ENCODE data around the gene VMAC.
"Not testable (repeated sequence)": the region's sequence is repeated elsewhere in the genome, so short reads cannot be mapped to it uniquely, and the experiment has no call there.

VMAC gene

GRCh38 chr19:5877882-5878281 is 26.8 kb upstream of the VMAC start:
- no peak for DNase-seq
- no peak for TF ChIP-seq POLR2A (IDR thresholded peaks at IDR 0.05; ENCODE audit: low read length)
- no peak for TF ChIP-seq GATA1 (IDR thresholded peaks at IDR 0.05; ENCODE audit: low read depth, low read length)

DNA sequence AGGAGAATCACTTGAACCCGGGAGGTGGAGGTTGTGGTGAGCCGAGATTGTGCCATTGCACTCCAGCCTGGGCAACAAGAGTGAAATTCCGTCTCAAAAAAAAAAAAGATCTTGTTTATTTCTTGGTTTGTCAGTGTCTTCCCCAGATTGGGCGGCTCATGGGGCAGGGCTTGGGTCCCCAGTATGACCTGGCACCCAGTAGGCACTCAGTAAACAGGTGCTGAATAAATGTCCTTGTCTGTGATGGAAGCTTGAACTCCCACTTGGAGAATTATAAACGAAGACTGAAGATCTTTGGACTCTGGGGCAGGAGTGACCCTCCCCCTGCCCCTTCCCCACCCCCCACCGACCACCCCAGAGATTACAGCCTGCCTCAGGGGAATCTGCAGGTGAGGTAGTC is 24.5 kb upstream of the VMAC start:
- no peak for DNase-seq
- TF ChIP-seq GATA1 (IDR thresholded peaks at IDR 0.05; ENCODE audit: low read depth, low read length) = no peak
- no peak for TF ChIP-seq POLR2A (IDR thresholded peaks at IDR 0.05; ENCODE audit: low read length)

- TF ChIP-seq POLR2A (IDR thresholded peaks at IDR 0.05; ENCODE audit: low read length) (no peak), GATA1 (IDR thresholded peaks at IDR 0.05; ENCODE audit: low read depth, low read length) (no peak)
- DNase-seq = no peak
These were observed 24.0 kb upstream of the VMAC start for GRCh38 chr19:5880604-5881078.

- DNase-seq = no peak
These were observed 23.0 kb upstream of the VMAC start for GRCh38 chr19:5881543-5882299.

GRCh38 chr19:5882421-5882968 is 22.2 kb upstream of the VMAC start:
- no peak for DNase-seq
- no peak for TF ChIP-seq GATA1 (IDR thresholded peaks at IDR 0.05; ENCODE audit: low read depth, low read length)
- TF ChIP-seq POLR2A (IDR thresholded peaks at IDR 0.05; ENCODE audit: low read length) = no peak

More at GRCh38 chr19:5881543-5882299, 23.0 kb upstream of the VMAC start:
- TF ChIP-seq GATA1 (IDR thresholded peaks at IDR 0.05; ENCODE audit: low read depth, low read length) = no peak
- no peak for TF ChIP-seq POLR2A (IDR thresholded peaks at IDR 0.05; ENCODE audit: low read length)

DNA sequence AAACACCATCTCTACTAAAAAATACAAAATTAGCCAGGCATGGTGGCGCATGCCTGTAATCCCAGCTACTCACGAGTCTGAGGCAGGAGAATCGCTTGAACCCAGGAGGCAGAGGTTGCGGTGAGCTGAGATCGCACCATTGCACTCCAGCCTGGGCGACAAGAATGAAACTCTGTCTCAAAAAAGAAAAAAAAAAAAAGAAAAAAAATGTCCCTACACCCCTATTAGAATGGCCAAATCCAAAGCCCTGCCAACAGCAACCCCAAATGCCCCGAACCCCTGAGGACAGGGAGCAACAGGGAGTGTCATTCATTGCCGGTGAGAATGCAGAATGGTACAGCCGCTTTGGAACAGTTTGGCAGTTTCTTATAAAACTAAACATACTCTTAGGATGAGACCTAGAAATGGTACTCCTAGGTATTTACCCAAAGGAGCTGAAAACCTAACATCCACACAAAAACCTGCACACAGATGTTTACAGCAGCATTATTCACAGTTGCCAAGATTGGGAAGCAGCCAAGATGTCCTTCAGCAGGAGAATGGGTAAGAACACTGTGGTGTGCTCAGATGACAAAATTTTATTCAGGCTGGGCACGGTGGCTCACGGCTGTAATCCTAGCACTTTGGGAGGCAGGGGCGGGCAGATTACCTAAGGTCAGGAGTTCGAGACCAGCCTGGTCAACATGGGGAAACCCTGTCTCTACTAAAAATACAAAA is 21.4 kb upstream of the VMAC start:
- not testable (repeated sequence) for DNase-seq

GRCh38 chr19:5884065-5884811 is 20.4 kb upstream of the VMAC start:
- not testable (repeated sequence) for DNase-seq

DNA sequence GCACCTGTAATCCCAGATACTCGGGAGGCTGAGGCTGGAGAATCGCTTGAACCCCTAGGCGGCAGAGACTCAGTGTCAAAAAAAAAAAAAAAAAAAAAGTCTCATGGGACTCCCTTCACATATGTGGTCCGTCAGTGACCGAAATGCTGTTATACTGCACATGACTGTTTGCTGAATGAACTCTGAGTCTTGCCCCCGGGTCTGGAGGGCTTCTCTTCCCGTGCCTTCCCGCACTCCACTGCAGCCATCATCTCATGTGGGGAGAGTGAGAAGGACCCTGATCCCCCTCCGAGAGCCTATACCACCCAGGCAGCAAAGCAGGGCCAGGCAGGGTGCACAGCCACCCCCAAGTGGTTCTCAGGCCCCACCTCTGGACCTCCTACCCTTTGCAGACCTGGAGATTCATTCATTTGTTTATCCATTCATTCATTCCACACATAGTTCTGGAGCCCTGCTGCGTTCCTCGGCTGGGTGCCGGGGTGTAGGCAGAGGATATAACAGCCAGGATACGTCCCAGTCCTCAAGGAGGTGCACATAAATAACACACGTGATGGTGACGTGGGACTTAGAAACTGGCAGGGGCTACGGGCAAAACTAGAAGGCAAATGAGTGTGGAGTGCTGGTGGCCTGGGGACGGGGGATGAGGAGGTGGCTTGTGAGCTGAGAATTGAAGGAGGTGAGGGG is 15.2 kb upstream of the VMAC start:
- TF ChIP-seq GATA1 (IDR thresholded peaks at IDR 0.05; ENCODE audit: low read depth, low read length) (no peak), POLR2A (IDR thresholded peaks at IDR 0.05; ENCODE audit: low read length) (no peak)
- DNase-seq = no peak

DNA sequence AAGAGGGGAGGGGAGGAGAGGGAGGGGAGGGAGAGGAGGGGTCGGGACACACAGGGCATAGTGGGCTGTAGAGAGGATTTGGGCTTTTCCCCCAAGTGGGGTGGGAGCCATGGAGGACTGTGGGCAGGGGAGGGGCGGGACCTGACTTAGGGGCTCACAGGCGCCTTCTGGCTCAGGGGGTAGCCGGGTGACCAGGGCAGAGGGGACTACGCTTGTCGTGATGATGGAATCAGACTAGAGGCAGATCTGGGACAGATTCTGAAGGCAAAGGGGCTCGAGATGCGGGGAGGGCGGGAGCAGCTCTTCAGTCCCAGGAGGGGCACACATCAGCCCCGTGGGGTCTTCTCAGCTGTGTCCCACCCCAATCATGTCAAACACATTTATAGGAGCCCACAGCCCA is 14.6 kb upstream of the VMAC start:
- DNase-seq = no peak
- no peak for TF ChIP-seq POLR2A (IDR thresholded peaks at IDR 0.05; ENCODE audit: low read length)
- TF ChIP-seq GATA1 (IDR thresholded peaks at IDR 0.05; ENCODE audit: low read depth, low read length) = no peak

GRCh38 chr19:5891572-5891937 is 13.1 kb upstream of the VMAC start:
- TF ChIP-seq POLR2A (IDR thresholded peaks at IDR 0.05; ENCODE audit: low read length) (no peak), GATA1 (IDR thresholded peaks at IDR 0.05; ENCODE audit: low read depth, low read length) (no peak)
- DNase-seq = no peak

- TF ChIP-seq POLR2A (IDR thresholded peaks at IDR 0.05; ENCODE audit: low read length) (peak; percentile 1), GATA1 (IDR thresholded peaks at IDR 0.05; ENCODE audit: low read depth, low read length) (no peak)
- peak; percentile 37 to 51 for DNase-seq
These were observed 12.5 kb upstream of the VMAC start for GRCh38 chr19:5891938-5892771.

DNA sequence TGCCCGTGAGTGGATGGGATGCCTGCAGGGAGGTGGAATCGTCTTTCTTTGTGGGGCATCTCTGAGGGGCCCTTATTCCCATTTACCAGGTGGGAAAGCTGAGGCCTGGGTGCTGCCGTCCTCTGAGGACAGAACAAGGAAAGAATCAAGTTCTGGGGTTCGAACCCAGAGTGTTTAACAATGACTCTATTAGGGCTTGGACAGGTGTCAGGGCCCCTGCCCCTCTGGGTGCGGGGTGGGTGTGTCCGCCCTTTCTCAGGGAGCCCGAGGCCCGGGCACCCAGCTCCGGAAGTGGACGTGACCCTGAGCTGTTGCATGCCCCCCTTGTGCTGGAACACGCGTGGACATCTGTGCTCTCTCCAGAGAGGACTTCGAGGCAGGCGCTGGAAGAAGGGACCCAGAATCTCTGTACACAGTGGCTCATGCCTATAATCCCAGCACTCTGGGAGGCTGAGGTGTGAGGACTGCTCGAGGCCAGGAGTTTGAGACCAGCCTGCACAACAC is 11.8 kb upstream of the VMAC start:
- TF ChIP-seq GATA1 (IDR thresholded peaks at IDR 0.05; ENCODE audit: low read depth, low read length) = no peak
- TF ChIP-seq POLR2A (IDR thresholded peaks at IDR 0.05; ENCODE audit: low read length) = no peak
- no peak for DNase-seq

Measured in erythroblast (primary cell).